Activated gamma-delta T cell treated with Interleukin-2 at 50 U/mL for 16 hours (primary cell): ENCODE data around the gene CNIH3.

Experiments used
- DNase-seq: peaks from one replicate; pipeline ENCODE4 v3.0.0-alpha.2; 2020

CNIH3 gene

DNA sequence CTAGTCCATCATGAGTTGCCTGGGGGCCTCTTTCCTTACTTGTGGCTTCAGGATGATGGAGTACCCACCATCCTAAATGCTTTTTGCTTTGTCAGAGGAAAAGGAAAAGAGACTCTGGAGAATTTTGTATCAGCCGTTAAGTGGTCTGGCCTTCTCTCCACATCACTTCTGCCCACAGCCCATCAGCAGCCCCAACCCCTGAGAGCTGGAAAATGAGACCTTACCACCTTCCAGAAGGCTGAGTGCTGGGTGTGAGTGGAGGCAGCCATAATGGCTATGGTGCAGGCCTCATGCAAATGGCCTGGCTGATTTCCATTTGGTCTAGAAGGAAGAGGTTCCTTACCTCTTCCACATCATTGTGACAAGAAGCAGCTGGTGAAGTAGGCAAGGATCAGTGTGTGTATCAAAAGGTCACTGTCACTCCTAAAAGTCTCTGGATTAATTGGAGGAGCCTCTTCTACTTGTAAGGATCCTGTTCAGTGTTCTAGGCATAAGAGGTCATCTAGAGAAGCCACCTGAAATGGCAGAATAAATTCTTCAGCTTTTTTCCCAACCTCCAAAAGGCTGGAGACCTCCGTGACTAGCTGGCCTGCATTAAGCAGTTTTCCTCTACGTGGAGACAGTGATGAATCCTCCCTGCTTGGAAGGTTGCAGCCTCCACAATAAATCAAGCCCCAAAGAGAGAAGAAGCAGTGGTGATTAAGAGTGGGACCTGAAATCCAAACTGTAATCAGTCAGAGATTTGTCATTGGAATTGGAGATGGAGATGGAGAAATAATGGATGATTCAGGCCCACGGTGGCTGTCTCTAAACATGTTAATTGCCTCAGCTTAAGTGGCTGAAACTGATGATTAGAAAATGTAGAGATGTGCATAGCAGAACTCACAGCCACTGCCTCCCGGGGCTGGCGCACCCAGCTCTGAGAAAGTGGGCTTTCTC is 111.5 kb downstream of the CNIH3 start:
- DNase-seq: no peak

DNA sequence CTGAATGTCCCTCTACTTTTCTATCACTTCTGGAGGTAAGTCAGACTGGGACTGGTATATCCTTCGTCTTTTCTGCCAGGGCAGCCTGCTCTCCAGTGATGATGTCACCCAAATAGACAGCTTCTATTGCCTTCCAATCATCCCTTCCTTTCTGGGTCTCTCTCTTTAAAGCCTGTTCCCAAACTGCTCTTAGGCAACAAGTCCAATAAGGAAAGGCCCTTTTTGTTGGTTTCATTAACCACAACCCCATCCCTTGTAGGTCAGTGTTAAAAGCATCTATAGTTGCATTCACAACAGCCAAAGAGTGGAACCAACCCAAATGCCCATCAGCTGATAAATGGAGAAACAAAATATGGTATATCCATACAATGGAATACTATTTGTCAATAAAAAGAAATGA is 114.4 kb downstream of the CNIH3 start:
- DNase-seq: no peak

DNA sequence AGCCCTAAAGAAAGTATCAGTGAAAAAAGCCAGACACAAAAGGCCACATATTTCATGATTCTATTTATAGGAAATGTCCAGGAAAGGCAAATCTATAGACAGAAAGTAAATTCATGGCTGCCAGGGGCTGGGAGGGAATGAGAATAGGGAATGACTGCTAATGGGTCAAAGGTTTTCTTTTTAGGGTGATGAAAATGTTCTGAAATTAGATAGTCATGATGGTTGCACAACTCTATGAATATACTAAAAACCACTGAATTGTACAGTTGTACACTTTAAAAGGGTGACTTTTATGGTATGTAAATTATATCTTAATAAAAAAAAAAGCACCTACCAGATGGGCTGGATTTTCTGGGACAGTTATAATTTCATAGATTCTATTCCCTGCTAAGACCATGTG is 114.8 kb downstream of the CNIH3 start:
- no peak for DNase-seq

DNA sequence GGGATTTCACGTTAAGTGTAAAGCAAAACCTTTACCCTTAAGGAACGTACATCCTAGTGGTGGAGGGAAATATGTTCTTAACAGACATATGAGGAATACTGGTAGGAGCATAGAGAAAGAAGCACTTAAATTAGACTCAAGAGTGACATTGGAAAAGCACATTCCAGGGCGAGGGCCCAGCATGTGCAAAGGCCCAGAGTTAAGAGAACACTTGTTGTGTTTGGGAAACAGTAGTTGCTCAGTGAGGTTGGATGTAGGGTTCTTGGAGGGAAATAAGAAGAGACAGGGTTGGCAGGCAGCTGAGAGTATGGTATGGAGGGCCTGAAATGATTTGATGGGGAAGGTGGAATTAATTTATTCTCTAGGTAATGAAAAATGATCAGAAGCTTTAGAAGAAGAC is 115.5 kb downstream of the CNIH3 start:
- no peak for DNase-seq

DNA sequence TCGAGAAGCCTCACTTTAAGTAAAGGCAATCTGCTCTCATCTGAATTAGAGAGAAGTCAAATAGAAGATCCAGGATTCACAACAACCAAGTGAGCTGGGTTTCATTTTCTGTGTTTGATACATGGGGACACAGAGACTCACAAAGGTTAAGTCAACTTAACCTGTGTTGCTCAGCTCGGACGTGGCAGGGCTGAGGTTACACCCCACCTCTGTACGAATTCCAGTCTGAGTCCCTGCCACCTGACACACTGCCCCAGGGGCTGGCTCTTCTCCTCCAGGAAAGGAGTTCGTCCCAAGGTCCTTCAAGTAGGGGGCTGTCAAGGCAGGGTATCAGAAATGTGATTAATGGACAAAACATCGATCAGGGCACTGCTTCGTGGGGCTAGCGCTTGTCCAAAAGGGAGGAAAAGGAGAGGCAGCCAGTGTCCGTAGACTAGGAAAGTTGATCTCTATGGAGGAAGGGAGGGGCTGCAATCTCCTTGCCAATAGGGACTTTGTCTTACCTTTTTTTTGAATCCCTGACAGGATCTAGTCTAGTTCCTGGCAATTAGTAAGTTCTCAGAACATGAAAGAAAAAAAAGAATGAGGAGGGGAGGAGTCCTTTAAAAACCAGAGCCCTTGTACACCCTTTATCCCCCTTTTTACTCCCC is 116.4 kb downstream of the CNIH3 start:
- no peak for DNase-seq

DNA sequence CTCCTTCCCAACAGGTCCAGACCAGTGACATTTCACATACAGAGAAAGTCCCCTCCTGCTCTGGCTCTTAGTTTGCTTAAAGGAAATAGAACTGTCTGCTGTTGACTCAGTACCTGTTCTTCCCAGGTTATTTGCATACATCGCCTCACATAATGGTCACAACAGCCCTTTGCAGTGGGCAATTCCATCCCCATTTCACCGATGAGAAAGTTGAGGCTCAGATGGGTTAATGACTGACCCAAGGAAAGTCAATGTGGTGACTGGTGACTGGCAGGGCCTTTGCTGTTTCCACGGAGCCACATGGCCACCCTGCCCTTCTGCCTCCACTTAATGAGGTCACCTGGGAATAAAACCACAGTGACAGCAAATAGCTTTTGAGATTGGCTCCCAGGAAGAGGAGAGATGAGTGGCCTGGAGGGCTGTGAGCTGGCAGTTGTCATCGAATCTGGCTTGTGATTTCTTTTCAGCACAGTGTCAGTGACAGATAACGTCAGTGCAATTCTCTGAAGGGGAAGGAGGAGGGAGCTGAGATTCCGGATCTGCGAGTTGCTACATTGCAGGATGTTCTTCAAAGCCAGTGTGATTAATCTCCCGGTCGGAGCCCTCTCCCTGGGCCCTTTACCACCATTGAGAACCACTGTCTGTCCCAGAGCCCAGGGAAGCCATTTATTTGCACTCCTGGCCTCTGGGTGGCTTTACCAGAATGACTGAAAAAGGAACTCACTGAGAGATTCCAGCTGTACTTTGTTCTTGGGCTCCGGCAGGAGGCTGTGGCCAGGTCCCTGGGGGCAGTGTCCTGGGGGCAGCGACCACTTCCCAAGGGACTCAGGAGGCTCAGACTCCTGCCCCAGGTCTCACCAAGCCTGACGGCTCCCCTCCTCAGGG is 117.2 kb downstream of the CNIH3 start:
- no peak for DNase-seq

DNA sequence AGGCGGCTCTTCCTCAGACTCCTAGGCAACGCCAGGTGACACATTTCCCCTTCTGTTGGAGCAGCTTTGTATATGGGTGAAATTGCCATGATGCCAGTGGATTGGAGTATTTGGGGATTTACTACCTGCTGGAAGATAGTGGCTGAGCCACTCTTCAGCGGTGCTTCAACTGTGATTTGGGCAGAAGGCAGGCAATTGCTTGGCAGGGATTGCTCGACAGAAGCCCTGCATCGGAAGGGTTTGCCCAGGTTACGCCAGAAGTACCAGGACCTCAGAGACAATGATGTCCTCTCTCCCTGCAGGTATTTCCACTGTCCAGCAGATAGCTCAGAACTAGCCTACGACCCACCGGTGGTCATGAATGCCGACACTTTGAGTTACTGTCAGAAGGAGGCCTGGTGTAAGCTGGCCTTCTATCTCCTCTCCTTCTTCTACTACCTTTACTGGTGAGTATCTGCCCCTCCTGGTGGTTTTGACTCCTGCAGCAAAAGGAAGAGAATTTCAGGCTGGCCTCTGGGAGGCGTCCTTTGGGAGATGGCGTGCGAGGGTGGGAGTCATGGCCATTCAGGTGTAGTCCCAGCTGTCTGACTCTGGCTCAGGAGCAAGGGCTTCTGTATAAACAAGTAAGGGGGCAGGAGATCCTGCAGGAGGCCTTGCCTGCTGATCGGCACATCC is 118.3 kb downstream of the CNIH3 start:
- no peak for DNase-seq

DNA sequence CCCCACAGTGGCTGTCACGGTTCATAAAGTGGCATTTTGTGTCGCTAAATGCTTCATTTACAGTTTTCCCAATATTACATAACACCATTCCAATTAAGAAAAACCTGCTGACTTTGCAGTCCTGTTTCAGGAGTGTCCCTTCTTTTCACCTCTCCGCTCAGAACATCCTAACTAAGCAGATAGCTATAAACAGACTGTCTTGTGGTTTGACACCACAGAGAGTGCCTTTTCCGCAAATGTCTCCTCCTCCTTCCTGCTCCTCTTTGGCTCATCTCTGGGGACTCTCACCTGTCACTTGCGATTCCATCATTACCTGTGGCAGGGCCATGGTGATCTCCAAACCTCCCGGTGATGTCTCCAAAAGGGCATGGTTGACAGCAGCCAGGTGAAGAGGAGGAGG is 119.0 kb downstream of the CNIH3 start:
- DNase-seq: no peak

DNA sequence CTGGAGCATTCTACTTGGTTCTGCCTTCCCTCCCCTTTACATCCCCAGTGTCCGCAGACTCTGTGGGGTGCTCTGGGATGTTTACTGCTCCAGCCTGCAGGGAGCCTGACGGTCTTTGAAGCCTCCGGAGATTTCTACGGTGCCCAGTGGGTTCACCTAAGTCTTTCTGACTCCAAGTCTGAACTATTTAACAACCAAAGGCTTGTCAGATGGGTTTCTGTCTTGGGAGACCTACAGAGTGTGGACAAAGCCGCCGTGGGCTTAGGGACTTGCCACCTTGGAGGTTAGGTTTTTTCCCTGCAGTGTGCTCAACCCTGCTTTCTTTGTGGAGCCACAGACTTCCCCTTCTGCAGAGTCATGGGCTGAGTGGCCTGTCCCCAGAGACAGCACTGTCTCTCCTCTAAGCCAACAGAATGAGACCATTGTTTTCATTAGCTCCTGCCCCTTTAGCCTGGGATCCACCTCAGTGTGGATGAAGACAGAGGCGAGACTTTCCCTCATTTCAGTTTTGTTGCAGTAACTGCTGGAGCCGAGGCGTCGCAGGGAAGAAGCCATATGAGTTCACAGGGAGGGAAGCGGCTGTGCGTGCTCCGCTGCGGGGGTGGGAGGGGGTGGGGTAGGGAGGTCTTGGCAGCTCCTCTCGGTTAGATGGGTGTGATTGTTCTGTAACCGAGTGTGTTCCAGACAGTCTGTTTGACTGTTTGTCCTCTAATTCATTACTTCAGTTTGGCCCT is 120.7 kb downstream of the CNIH3 start:
- DNase-seq: no peak

DNA sequence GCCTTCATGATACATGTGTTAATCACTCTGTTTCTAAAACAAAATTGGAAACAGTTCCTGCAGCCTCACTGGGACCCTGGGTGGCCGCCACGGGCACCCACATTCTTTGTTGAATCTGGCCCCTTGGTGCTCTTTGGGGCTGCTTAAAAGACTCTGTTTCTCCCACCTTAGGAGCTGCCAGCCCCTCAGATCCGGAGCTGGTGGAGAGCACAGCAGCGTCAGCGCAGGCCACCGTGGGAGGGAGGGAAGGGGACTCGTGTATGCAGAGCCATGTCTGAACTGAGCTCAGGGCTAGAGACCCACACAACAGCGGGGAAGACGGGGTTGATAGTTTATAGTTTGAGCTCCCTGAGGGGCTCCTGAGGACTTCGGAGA is 121.2 kb downstream of the CNIH3 start:
- no peak for DNase-seq

DNA sequence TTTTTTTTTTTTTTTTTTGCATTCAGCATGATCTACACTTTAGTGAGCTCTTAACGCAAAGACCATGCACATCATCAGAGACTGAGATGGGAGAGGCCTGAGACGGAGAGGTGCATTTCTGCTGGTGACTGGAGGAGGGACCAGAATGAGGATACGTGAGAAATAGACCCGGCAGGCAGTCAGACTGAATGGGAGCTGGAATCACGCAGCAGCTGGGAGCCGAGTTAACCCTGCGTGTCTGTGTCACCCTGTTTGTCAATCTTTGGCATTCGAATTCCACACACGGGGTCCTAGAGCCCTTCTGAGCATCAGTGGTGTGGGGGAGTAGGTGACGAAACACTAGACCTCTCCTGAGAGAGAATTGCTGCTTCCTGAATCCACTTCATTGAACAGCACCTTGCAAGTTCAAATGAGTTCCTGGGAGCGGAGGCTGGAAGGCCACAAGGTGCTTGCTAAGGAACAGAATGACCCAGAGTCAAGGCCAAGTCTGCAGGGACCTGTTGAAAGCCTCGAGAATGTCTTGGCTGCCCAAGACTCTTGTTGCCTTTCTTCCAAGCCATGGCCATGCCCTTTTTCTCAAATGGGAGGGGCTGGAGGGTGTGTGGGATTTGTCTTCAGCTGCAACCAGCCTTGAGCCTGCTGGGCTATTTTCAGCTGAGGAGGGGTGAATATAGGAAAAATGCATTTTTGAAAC is 123.3 kb downstream of the CNIH3 start:
- DNase-seq: no peak

DNA sequence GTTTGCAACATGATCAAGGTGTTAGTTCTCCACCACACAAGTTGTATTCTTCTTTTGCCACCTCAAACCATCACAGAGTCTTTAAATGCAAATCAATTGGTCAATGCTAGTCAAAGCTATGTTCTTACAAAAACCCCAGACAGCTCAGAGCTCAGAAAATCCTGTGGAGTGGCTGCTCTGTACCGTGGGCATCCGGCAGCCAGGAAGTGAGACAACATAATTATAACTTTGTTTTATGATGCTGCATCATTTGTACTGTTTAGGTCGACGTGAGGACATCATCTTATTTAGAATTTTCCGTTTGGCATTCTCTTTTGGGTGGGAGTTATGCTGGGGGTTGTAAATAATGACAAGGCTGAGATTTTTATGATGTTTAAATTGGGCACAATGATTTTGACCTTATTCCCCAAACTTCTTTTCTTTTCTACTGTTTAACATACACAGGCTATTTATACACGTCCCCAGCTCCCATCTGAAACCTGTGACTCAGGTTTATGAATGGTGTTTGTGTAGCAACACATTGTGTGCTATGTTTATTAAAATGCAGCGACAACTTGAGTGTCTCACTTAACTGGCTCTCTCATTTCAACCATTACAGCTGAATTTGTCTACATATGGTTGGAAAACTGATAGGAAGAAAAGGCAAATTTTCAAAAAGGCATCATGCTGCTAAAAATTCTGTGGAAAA is 124.0 kb downstream of the CNIH3 start:
- DNase-seq: no peak

DNA sequence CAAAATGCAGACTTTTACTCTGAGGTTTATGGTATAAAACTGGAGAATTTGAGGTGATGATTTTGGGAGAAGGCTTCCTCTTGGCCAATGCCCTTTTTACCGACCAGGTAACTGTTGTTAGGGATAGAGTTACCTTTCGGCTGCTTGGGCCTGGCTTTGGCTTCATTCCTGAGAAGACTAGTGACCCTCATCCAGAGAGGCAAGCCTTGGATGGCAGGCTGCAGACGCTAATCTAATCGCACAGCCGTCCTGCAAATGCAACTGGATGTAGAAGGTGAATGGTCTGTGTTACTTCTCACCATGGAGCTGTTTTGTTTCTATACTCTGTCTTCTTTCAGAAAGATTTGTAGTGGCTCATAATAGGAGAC is 124.6 kb downstream of the CNIH3 start:
- no peak for DNase-seq

DNA sequence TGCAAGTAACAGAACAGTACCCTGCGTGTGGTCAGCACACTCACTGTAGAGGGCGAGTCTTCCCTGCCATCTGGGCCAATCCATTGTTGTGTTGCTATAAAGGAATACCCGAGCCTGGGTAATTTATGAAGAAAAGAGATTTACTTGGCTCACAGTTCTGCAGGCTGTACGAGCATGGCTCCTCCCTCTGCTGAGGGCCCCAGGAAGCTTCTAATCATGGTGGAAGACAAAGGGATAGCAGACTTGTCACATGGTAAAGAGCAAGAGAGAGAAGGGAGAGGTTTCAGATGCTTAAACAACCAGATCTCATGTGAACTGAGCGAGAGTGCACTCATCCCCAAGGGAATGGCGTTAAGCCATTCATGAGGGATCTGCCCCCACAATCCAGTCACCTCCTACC is 126.2 kb downstream of the CNIH3 start:
- no peak for DNase-seq

DNA sequence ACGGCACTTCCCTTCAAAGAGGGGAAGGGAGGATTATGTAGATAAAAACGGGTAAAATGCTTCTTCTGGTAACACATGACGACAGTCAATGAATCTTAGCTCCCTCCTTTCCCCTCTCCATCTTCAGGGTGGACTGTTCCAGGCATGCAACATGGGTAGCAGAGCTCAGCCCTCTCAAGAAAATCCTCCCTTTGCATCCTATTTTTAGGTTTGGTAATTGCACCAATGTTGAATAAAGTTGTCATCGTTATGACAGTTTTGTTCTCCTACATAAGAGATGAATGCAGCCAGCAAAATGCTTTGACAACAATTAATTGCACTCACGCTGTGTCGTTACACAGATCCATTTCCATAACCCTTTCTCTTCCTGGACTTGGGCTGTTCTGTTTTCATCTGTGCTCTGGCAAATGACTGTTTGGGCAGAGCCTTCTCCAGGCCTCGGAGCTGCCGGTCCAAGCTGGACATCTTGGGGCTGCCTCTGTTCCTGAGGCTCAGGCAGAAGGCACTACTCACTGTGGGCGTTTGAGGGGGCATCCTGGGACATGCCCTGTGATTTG is 127.6 kb downstream of the CNIH3 start:
- DNase-seq: no peak

DNA sequence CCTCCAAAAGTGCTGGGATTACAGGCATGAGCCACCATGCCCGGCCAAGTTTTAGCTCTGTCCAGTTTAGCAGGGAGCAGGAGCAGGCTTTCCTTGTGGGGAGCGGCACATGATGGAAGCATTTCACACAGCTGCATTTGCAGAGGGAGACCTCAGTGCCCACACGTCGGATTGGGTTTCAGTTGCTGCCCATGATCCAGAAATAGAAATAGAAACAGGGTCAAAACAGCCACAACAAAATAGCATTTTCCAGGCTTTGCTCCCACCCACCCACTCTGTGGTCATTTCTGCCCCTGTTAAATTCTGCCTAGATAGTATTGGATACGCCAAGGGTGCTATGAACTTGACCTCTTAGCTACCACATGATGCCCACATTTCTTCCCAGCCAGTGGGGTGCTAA is 128.4 kb downstream of the CNIH3 start:
- no peak for DNase-seq

DNA sequence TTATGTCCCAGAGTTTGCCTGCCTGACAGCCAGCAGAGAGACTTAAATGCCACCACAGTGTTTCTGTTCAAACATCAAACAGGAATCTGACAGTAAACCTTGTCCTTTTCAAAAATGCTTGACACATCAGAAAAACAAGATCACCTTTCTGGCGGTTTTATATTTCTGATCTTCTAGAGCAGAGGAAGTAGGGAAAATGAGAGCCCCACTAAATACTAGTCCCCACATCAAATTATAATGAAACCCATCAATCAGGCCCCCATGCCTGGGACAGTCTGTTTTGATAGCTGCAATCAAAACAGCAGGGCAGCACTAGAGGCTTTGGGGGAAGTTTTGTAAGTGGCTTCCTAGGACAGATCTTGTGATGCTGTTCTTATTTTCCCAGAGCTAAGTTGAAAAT is 129.3 kb downstream of the CNIH3 start:
- no peak for DNase-seq

DNA sequence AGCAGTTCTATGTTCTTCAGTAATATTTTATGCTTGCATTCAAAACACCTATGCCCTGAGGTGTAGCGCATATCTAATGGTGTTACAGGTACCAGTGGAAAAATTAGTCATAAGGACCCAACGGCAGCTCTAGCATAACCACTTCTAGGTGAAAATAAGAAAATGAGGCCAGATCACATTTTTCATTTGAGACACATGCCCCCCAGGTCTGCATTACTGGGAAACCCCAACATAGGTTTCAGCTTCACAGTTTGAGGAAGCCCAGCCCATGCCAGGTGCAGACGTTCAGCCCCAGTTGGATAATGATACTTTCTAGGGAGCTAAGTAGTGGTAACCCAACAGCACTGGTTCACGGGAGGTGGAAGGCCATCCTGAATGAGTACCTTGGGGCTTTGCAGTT is 129.8 kb downstream of the CNIH3 start:
- DNase-seq: no peak

DNA sequence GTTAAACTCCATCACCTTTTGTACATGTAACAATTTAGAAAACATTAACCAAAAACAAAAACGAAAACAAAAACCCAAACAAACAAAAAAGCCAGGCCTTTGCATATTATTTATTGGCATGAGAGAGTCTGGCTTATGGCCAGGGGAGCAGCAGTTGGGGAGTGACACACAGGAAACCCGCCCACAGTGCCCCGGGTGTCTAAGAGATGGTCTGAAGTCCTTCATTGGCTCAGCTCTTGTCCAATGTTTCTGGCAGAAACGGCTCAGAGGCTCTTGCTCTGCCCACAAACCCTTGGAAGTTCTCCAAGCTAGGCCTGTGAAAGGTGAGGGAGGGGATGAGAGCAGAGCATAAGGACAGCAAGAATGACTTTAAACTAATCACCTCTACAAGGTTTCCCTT is 131.5 kb downstream of the CNIH3 start:
- no peak for DNase-seq

DNA sequence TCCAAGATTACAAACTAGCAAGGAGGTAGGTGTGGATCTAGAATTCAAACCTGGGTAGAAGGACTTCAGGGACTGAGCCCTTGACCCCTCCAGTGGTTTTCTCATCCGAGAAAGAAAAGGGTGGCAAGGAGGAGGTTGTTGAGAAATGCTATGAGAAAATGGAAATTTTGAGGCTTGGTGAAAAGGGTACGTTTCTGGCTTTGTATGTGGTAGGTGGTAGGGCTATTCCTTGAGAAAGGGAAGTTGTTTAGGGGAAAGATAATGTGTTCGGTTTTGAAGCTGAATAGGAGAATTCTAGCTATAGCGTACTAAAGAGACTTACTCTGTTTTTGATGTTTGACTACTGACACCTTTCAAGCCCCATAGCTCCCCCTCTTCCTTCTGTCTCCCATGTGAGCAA is 133.8 kb downstream of the CNIH3 start:
- no peak for DNase-seq
